GM19397 (cell line): ENCODE data around the gene METAP1D.
A peak's percentile ranks its signal among the peaks of the same experiment; 100 is the strongest.
"Not testable (repeated sequence)": the region's sequence is repeated elsewhere in the genome, so short reads cannot be mapped to it uniquely, and the experiment has no call there.

ENCODE experiments used
- ATAC-seq: cut with Tn5 transposase; IDR thresholded peaks from one replicate; pipeline ENCODE4 v1.9.1; 2021; ENCODE audit warnings: mild to moderate bottlenecking, moderate library complexity; ENCODE audit not compliant: unreplicated experiment

The METAP1D gene

GRCh38 chr2:172100935-172101820 lies 101.4 kb downstream of the METAP1D start:
- ATAC-seq = no peak

DNA sequence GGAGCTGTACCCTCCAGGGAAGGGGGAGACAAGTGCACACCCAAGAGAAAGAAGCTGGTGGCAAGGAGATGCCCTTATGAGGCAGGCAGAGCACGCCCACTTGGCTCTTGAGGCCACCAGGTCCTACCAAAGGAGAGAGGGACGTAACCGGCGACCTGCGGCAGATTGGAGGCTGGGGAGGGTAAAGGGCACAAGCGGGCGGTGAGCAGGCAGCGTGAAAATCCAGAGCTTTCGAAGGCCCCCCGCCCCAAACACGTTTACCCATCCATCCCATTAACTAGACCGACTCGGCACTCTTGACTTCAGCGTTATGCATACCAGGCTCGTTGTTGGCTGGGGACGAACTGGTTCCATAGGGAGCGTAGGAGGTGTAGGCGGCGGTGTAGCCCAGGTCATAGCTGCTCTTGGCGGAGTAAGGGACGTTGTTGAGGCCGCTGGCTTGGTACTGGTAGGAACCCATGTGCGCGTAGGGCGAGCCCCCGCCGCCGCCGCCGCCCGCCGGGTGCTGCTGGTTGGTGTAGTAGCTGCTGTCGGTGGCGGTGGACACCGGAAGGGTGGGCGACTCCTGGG lies 102.2 kb downstream of the METAP1D start:
- no peak for ATAC-seq

GRCh38 chr2:172102391-172103359 lies 102.9 kb downstream of the METAP1D start, which contains the start of gene DLX2:
TSS of gene DLX2 (minus strand) at chr2:172102900. CDS start at chr2:172102538, 362 bp downstream.
- peak; percentile 74 for ATAC-seq

- no peak for ATAC-seq
Measured at GRCh38 chr2:172103471-172104272, 103.9 kb downstream of the METAP1D start.

- no peak for ATAC-seq
Measured at GRCh38 chr2:172105471-172106107, 105.8 kb downstream of the METAP1D start.

DNA sequence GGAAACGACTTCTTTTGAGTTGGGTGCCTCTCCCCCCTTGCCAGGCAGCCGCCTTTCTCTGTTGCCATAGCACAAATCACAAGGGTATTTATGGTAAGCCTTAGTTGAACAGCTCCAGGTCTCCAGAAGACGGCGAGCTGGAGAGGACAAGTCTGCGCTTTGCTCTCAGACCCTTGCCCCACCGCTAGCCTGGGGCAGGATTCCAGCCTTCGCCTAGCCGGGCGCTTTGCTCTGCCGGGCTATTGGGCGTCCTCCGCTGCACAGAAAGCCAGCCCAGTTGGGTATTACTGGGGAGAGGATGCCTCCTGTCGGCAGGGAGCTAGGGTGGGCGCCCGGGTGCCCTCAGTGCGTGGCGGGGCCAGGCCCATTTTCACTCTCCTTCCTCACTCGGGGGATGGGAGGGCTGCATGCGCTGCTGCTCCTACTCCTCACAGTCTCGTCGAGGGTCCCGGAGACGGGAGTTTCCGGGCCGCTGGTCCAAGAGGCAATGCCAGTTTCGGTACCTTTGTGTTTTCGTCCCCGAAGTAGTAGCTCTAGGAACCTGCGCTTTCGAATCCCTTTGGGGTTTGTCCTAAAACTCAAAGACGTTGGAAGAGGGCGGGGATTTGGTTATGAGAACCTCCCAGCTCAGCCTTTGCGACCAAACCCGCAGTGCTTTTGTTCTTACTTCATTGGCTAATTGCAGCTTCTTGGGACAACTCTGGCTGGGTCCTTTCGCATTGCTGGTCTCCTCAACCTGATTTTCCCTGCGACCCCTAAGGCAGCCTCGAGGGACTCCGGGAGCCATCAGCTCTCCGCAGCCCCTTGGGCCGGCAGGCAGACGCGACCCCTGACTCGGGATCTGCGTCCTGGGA lies 106.6 kb downstream of the METAP1D start:
- no peak for ATAC-seq

DNA sequence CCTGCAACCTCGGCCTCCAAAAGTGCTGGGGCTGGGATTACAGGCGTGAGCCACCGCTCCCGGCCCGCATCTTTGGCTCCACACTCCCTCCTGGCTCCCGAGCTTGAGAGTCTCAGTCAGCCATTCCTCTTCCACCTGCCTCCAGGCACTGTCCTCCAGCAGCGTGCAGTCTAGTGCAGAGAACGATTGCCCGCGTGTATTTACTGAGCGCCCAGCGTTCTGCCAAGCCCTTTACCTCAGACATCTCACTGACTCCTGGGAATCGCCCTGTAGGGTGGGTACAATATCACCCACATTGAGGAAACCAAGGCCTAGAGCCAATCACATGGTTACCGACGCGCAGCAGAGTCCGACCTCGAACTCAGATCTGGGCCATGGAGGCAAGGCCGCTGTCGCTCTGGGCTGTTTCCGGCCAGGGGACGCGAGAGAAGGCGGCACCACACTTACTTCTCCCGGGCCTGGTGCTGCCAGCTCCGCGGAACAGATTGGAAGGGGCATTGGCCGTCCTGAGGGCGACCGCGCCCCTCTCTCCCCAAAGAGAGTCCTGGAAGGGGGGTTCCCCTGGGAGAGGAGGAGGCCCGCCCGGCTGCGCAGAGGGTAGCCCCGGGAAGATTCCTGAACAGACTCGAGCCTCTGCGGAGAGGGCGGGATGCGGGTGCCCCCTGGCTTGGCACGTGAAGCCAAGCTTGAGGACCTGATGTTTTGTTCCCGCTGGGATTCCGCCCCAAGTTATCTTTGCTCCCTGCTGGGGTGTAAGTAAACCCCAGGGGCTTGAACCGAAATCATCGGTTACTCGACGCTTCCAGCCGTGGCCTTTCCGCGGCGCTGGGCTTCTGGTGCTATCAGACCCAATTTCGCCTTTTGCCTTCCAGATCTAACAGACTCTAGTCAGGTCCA lies 108.2 kb downstream of the METAP1D start:
- ATAC-seq = no peak

GRCh38 chr2:172108587-172108930 lies 108.8 kb downstream of the METAP1D start:
- no peak for ATAC-seq

- no peak for ATAC-seq
Measured at GRCh38 chr2:172109256-172109987, 109.7 kb downstream of the METAP1D start.

DNA sequence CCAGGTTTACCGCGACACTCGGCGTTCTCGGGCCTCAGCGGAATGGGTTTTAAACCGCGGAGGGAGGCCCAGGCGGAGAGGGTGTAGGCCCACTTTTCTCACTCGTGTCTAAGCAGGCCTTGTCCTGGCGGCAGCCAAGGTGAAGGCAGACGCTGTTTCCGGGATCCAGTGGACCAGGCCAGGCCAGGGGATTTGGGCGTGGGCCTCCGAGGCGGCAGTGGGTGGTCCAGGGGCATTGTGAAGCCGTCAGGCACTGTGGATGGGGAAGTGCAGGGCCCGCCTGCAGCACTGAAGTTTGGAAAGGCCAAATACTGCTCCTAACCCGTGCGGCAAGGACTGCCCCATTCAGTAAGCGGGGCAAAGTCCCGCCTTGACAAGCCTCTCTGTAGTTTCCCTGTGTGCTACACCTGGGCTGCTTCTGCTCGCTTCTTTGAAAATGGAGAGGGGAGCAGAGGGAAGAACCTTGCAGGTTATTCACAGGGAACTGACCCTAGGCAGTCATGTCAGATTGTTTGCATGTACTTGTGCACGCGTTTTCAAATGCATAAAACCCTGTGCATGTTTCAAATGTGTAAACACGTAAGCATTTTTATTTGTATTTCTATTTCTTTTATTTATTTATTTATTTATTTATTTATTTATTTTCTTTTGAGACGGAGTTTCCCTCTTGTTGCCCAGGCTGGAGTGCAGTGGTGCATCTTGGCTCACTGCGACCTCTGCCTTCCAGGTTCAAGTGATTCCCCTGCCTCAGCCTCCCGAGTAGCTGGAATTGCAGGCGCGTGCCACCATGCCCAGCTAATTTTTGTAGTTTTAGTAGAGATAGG lies 110.4 kb downstream of the METAP1D start:
- no peak for ATAC-seq

DNA sequence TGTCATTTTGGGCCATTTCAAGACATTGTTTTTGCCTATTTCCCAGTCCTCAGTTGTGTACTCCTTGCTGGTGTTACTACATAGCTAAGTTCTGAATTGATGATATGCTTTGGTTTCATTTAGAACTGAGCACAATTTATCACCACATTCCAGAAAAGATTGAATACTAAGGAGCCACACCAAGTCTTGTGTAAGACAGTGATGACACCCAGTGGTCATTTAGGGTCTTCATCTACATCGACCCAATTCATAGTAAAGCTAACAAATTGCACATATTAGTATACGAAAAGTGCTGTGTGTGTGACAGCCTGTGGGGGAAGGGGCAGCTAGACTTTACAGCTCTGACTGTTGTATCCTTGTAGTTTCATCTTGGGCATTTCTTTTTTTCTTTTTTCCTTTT lies 113.9 kb downstream of the METAP1D start:
- ATAC-seq = no peak

DNA sequence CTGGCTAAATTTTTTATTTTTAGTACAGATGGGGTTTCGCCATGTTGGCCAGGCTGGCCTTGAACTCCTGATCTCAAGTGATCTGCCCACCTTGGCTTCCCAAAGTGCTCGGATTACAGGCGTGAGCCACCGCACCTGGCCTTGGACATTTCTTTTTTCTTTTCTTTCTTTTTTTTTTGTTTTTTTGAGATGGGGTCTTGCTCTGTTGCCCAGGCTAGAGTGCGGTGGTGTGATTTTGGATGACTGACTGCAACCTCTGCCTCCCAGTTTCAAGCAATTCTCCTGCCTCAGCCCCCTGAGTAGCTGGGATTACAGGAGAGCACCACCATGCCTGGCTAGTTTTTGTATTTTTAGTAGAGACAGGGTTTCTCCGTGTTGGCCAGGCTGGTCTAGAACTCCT lies 114.4 kb downstream of the METAP1D start:
- ATAC-seq = not testable (repeated sequence)

DNA sequence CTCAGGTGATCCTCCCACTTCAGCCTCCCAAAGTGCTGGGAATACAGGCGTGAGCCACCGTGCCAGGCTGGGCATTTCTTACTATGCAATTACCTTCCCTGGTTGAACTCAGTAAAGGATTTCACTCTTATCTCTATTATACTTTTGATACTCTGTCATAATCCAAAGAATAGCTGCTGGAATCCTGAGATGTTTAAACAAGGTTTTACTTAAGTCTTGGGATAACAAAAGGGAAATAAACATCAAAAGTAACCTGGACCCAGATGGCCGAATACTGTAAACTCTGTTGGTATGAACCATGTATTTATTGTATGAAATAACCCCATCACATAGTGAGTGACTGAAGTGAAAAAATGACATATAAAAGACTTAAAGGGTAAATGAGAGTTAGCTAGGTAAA lies 114.8 kb downstream of the METAP1D start:
- no peak for ATAC-seq

- ATAC-seq = no peak
Measured at GRCh38 chr2:172116107-172116506, 116.4 kb downstream of the METAP1D start.

GRCh38 chr2:172119089-172119488 lies 119.3 kb downstream of the METAP1D start:
- ATAC-seq = no peak

DNA sequence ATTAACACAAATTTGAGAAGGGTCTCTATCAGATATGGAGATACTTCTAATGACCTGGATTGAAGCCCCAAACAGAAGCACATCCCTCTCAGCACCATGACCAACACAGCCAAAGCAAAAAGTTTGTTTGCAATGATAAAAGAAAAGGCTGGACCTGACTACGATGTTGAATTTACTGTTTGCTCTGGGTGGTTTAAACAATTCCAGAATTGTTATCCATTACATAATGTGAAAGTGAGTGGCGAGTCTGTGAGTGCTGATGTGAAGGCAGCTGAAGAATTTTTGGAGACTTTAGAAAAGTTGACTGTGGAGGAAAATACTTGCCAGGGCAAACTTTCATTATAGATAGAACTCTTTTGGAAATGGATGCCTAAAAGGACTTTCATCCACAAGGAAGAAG lies 120.4 kb downstream of the METAP1D start:
- ATAC-seq = no peak

GRCh38 chr2:172128484-172128883 lies 128.7 kb downstream of the METAP1D start:
- no peak for ATAC-seq
